Glutamatergic neuron (in vitro differentiated cells): ENCODE data around the gene TIGD6. TPM values are rescaled to one million over a fixed set of nuclear protein-coding genes. Genes with fewer than 3 reads are reported as not detected.
A peak's percentile ranks its signal among the peaks of the same experiment; 100 is the strongest.

Experiments
- DNase-seq: peaks from one replicate; pipeline ENCODE4 v3.0.0; 2022
- H3K27ac Mint-ChIP-seq: one replicate; pipeline ENCODE4 v1.8.0; 2020; ENCODE audit warnings: mild to moderate bottlenecking, mixed read lengths, inconsistent platforms; ENCODE audit not compliant: unreplicated experiment
- H3K27me3 Mint-ChIP-seq: one replicate; pipeline ENCODE4 v1.8.0; 2020; ENCODE audit warnings: mild to moderate bottlenecking, moderate library complexity, mixed read lengths, inconsistent platforms; ENCODE audit not compliant: unreplicated experiment
- H3K36me3 Mint-ChIP-seq: one replicate; pipeline ENCODE4 v1.8.0; 2020; ENCODE audit warnings: mild to moderate bottlenecking, mixed read lengths, inconsistent platforms; ENCODE audit not compliant: unreplicated experiment
- H3K4me1 Mint-ChIP-seq: one replicate; pipeline ENCODE4 v1.8.0; 2020; ENCODE audit warnings: mild to moderate bottlenecking, low read depth, mixed read lengths, inconsistent platforms; ENCODE audit not compliant: unreplicated experiment
- H3K4me3 Mint-ChIP-seq: one replicate; pipeline ENCODE4 v1.8.0; 2020; ENCODE audit warnings: mild to moderate bottlenecking, mixed read lengths, inconsistent platforms; ENCODE audit not compliant: unreplicated experiment
- H3K9me3 Mint-ChIP-seq: one replicate; pipeline ENCODE4 v1.8.0; 2020; ENCODE audit warnings: mild to moderate bottlenecking, moderate library complexity, mixed read lengths, inconsistent platforms; ENCODE audit not compliant: unreplicated experiment
- CTCF ChIP-seq: fragments of 200-600 bp; sonication (generic); IDR thresholded peaks from one replicate; pipeline ENCODE4 v1.5.0; 2021; ENCODE audit not compliant: partially characterized antibody, unreplicated experiment
- total RNA-seq: library from RNA; stranded (reverse); fragmentation: NEBNext Ultra II Directional; extraction: Animal tissue kit (Norgen Biotek cat#: 25700); gene quantifications from one replicate; pipeline ENCODE4 v1.2.1, GENCODE V29; 2021; ENCODE audit not compliant: unreplicated experiment

TIGD6 gene
- total RNA-seq, 1 donor from 2014 or later: 3.3 TPM

- H3K36me3 Mint-ChIP-seq: peaks cover 6% of the 10 kb centered on the region
- no peaks in the 10 kb centered on the region for H3K27me3 Mint-ChIP-seq
- H3K27ac Mint-ChIP-seq: no peak overlapping the region
- no peaks in the 10 kb centered on the region for H3K4me1 Mint-ChIP-seq
- no peaks in the 10 kb centered on the region for H3K9me3 Mint-ChIP-seq
- H3K4me3 Mint-ChIP-seq: no peak overlapping the region
- no peak for TF ChIP-seq CTCF
- no peak for DNase-seq
Observed at GRCh38 chr5:150009671-150010387, 9.4 kb upstream of the TIGD6 start.

GRCh38 chr5:150007050-150007449 lies 6.6 kb upstream of the TIGD6 start:
- TF ChIP-seq CTCF: no peak
- no peak overlapping the region for H3K27ac Mint-ChIP-seq
- no peak overlapping the region for H3K4me3 Mint-ChIP-seq
- H3K4me1 Mint-ChIP-seq: peaks cover 3% of the 10 kb centered on the region
- DNase-seq: no peak
- no peaks in the 10 kb centered on the region for H3K27me3 Mint-ChIP-seq
- H3K36me3 Mint-ChIP-seq: no peaks in the 10 kb centered on the region
- H3K9me3 Mint-ChIP-seq: no peaks in the 10 kb centered on the region

GRCh38 chr5:150006318-150006717 lies 5.9 kb upstream of the TIGD6 start:
- H3K27ac Mint-ChIP-seq: no peak overlapping the region
- no peaks in the 10 kb centered on the region for H3K36me3 Mint-ChIP-seq
- TF ChIP-seq CTCF: no peak
- no peaks in the 10 kb centered on the region for H3K9me3 Mint-ChIP-seq
- no peaks in the 10 kb centered on the region for H3K27me3 Mint-ChIP-seq
- peaks cover 3% of the 10 kb centered on the region for H3K4me1 Mint-ChIP-seq
- H3K4me3 Mint-ChIP-seq: no peak overlapping the region
- DNase-seq: no peak

GRCh38 chr5:150001660-150002486 lies 1.4 kb upstream of the TIGD6 start:
- H3K9me3 Mint-ChIP-seq: peaks cover 11% of the 10 kb centered on the region
- DNase-seq: peak; percentile 45
- H3K27ac Mint-ChIP-seq: peak overlapping the region; percentile 16
- no peaks in the 10 kb centered on the region for H3K36me3 Mint-ChIP-seq
- H3K4me3 Mint-ChIP-seq: peak overlapping the region; percentile 87
- peaks cover 10% of the 10 kb centered on the region for H3K4me1 Mint-ChIP-seq
- peak; percentile 77 for TF ChIP-seq CTCF
- H3K27me3 Mint-ChIP-seq: peaks cover 10% of the 10 kb centered on the region

GRCh38 chr5:150000990-150001659 lies 671 bp upstream of the TIGD6 start:
- H3K27ac Mint-ChIP-seq: peak overlapping the region; percentile 56
- peak overlapping the region; percentile 87 for H3K4me3 Mint-ChIP-seq
- peak; percentile 70 for DNase-seq
- TF ChIP-seq CTCF: no peak
- no peaks in the 10 kb centered on the region for H3K36me3 Mint-ChIP-seq
- H3K4me1 Mint-ChIP-seq: peaks cover 10% of the 10 kb centered on the region
- H3K27me3 Mint-ChIP-seq: peaks cover 11% of the 10 kb centered on the region
- peaks cover 11% of the 10 kb centered on the region for H3K9me3 Mint-ChIP-seq
